Thyroid gland (tissue), 4 donors: Measurements from ENCODE around the gene PPM1N.

ENCODE experiments used
- CTCF ChIP-seq, 6 experiments: fragments of 200-600 bp in 3 of 6; fragments of 450-650 bp in 3 of 6; sonication (generic) in 3 of 6; IDR thresholded peaks; one replicate each; pipeline ENCODE4 v1.5.1; 2016 to 2019; ENCODE audit warnings: antibody characterized with exemption in 6 of 6, mild to moderate bottlenecking in 2 of 6, inconsistent platforms in 1 of 6, moderate library complexity in 1 of 6
- POLR2A ChIP-seq, 2 donors: fragments of 450-650 bp; IDR thresholded peaks; one replicate each; pipeline ENCODE4 v1.6.1; 2017; ENCODE audit warnings: antibody characterized with exemption in 2 of 2, mild to moderate bottlenecking in 2 of 2, moderate library complexity in 1 of 2

GRCh38 chr19:45528744-45529419 is 30.6 kb downstream of the PPM1N start:
- TF ChIP-seq CTCF (IDR thresholded peaks at IDR 0.05) (no peak), POLR2A (IDR thresholded peaks at IDR 0.05) (no peak)
